ENCODE results near the gene SPEG. TPM values are rescaled to one million over a fixed set of nuclear protein-coding genes. Genes with fewer than 3 reads are reported as not detected.

Gene SPEG
- total RNA-seq, 4 donors from 2014 or later, result 12.4 to 28.9 (median 17.7) TPM

GRCh38 chr2:219506802-219507526 lies 72.3 kb downstream of the SPEG start:
- TF ChIP-seq CTCF (IDR thresholded peaks at IDR 0.05), result no peak
- no peak for DNase-seq (ENCODE audit: low spot score)
- ATAC-seq (ENCODE audit: low FRiP score), result no peak

- TF ChIP-seq CTCF (IDR thresholded peaks at IDR 0.05), result no peak
- DNase-seq (ENCODE audit: low spot score) (no peak), ATAC-seq (ENCODE audit: low FRiP score) (no peak)
Observed at GRCh38 chr2:219507581-219508443, 73.2 kb downstream of the SPEG start.

GRCh38 chr2:219508444-219508734 lies 73.7 kb downstream of the SPEG start:
- no peak for ATAC-seq (ENCODE audit: low FRiP score)
- TF ChIP-seq CTCF (IDR thresholded peaks at IDR 0.05), result no peak

GRCh38 chr2:219508971-219509779 lies 74.5 kb downstream of the SPEG start:
- no peak for TF ChIP-seq CTCF (IDR thresholded peaks at IDR 0.05)
- DNase-seq (ENCODE audit: low spot score) (no peak), ATAC-seq (ENCODE audit: low FRiP score) (peak; percentile 6)

More at GRCh38 chr2:219508444-219508734, 73.7 kb downstream of the SPEG start:
- DNase-seq (ENCODE audit: low spot score), result no peak

- ATAC-seq (ENCODE audit: low FRiP score), result peak; percentile 78
- peak in 1 of 3 donors; percentile 22 for TF ChIP-seq CTCF (IDR thresholded peaks at IDR 0.05)
- DNase-seq (ENCODE audit: low spot score), result no peak
Observed at GRCh38 chr2:219509780-219510511, 75.3 kb downstream of the SPEG start.

GRCh38 chr2:219510512-219511135 lies 76.0 kb downstream of the SPEG start:
- no peak for DNase-seq (ENCODE audit: low spot score)
- TF ChIP-seq CTCF (IDR thresholded peaks at IDR 0.05), result no peak
- ATAC-seq (ENCODE audit: low FRiP score), result no peak
